OCI-LY3 (cell line): ENCODE data around the gene ANO4.

Experiments used
- H2AFZ ChIP-seq: fragments of 200-600, 300-600 bp; shearing (Covaris generic); 2 replicates; pipeline ENCODE4 v1.6.0; 2014; ENCODE audit warnings: antibody characterized with exemption, low read depth, low read length
- H3K27ac ChIP-seq: fragments of 200-600, 300-600 bp; sonication (generic); 2 replicates; pipeline ENCODE4 v1.5.1; 2014; ENCODE audit warnings: mild to moderate bottlenecking, low read length, moderate library complexity, mixed read lengths
- H3K27me3 ChIP-seq: fragments of 200-600, 300-600 bp; sonication (generic); 2 replicates; pipeline ENCODE4 v1.6.1; 2014; ENCODE audit warnings: low read depth, low read length, mixed read lengths
- H3K36me3 ChIP-seq: fragments of 200-600, 300-600 bp; sonication (generic); replicated peaks from 2 replicates; pipeline ENCODE3; 2014; ENCODE audit warnings: low read depth, low read length, mixed read lengths
- H3K4me1 ChIP-seq: fragments of 300-600, 200-600 bp; sonication (generic); 2 replicates; pipeline ENCODE4 v1.6.1; 2014; ENCODE audit warnings: low read length, mixed read lengths
- H3K4me2 ChIP-seq: fragments of 200-600, 300-600 bp; sonication (generic); 2 replicates; pipeline ENCODE4 v1.6.1; 2014; ENCODE audit warnings: low read length, mixed read lengths
- H3K4me3 ChIP-seq: fragments of 300-600, 200-600 bp; sonication (generic); 2 replicates; pipeline ENCODE4 v1.5.1; 2014; ENCODE audit warnings: antibody characterized with exemption, mild to moderate bottlenecking, low read length, moderate library complexity
- H3K79me2 ChIP-seq: fragments of 300-600, 200-600 bp; shearing (Covaris generic); 2 replicates; pipeline ENCODE4 v1.6.1; 2014; ENCODE audit warnings: mild to moderate bottlenecking, low read length, mixed read lengths
- H3K9ac ChIP-seq: fragments of 300-600, 200-600 bp; shearing (Covaris generic); 2 replicates; pipeline ENCODE4 v1.6.0; 2014; ENCODE audit warnings: mild to moderate bottlenecking, low read length, moderate library complexity
- H3K9me3 ChIP-seq: fragments of 200-600, 300-600 bp; shearing (Covaris generic); 2 replicates; pipeline ENCODE4 v1.6.1; 2014; ENCODE audit warnings: low read length, mixed read lengths; ENCODE audit not compliant: insufficient read depth
- H4K20me1 ChIP-seq: fragments of 200-600, 300-600 bp; sonication (generic); 2 replicates; pipeline ENCODE4 v1.6.1; 2016; ENCODE audit warnings: low read length, mixed read lengths; ENCODE audit not compliant: insufficient read depth
- CTCF ChIP-seq: fragments of 200-600, 300-600 bp; sonication (generic); IDR thresholded peaks from 2 replicates; pipeline ENCODE4 v1.5.1; 2014; ENCODE audit warnings: antibody characterized with exemption, low read length, low read depth
- EZH2phosphoT487 ChIP-seq: fragments of 200-600 bp; shearing (Covaris generic); IDR thresholded peaks from 2 replicates; pipeline ENCODE4 v1.6.1; 2018; ENCODE audit warnings: antibody characterized with exemption, mixed run types, low read depth

Gene ANO4

GRCh38 chr12:100843061-100843460 lies 48.5 kb downstream of the ANO4 start:
- H3K27ac ChIP-seq, result no peak overlapping the region
- H3K9me3 ChIP-seq, result no peaks in the 10 kb centered on the region
- H3K4me1 ChIP-seq, result peaks cover 12% of the 10 kb centered on the region
- no peaks in the 10 kb centered on the region for H3K79me2 ChIP-seq
- no peaks in the 10 kb centered on the region for H4K20me1 ChIP-seq
- H3K4me2 ChIP-seq, result no peak overlapping the region
- TF ChIP-seq EZH2phosphoT487 (no peak), CTCF (no peak)
- H3K4me3 ChIP-seq, result no peak overlapping the region
- H3K9ac ChIP-seq, result no peak overlapping the region
- H3K27me3 ChIP-seq, result 0 out of 2 replicates have a peak, but pooled peaks cover 7% of the 10 kb centered on the region
- H2AFZ ChIP-seq, result no peak overlapping the region
- H3K36me3 ChIP-seq, result no peaks in the 10 kb centered on the region

GRCh38 chr12:100845095-100845494 lies 50.5 kb downstream of the ANO4 start:
- no peak overlapping the region for H3K27ac ChIP-seq
- peaks cover 12% of the 10 kb centered on the region for H3K4me1 ChIP-seq
- no peak overlapping the region for H2AFZ ChIP-seq
- no peak overlapping the region for H3K9ac ChIP-seq
- no peaks in the 10 kb centered on the region for H3K9me3 ChIP-seq
- no peak for TF ChIP-seq CTCF
- no peaks in the 10 kb centered on the region for H3K79me2 ChIP-seq
- no peaks in the 10 kb centered on the region for H4K20me1 ChIP-seq
- H3K36me3 ChIP-seq, result no peaks in the 10 kb centered on the region
- H3K4me2 ChIP-seq, result peak overlapping the region; percentile 29
- 0 out of 2 replicates have a peak, but pooled peaks cover 7% of the 10 kb centered on the region for H3K27me3 ChIP-seq
- no peak overlapping the region for H3K4me3 ChIP-seq

GRCh38 chr12:100851637-100852036 lies 57.1 kb downstream of the ANO4 start:
- H3K27ac ChIP-seq, result no peak overlapping the region
- no peaks in the 10 kb centered on the region for H3K9me3 ChIP-seq
- H3K79me2 ChIP-seq, result no peaks in the 10 kb centered on the region
- no peaks in the 10 kb centered on the region for H3K36me3 ChIP-seq
- H4K20me1 ChIP-seq, result no peaks in the 10 kb centered on the region
- TF ChIP-seq EZH2phosphoT487 (no peak), CTCF (no peak)
- H3K27me3 ChIP-seq, result peaks cover 10% of the 10 kb centered on the region
- no peak overlapping the region for H2AFZ ChIP-seq
- no peaks in the 10 kb centered on the region for H3K4me1 ChIP-seq
- no peak overlapping the region for H3K9ac ChIP-seq
- H3K4me3 ChIP-seq, result no peak overlapping the region
- H3K4me2 ChIP-seq, result no peak overlapping the region

GRCh38 chr12:100857418-100857817 lies 62.8 kb downstream of the ANO4 start:
- no peak overlapping the region for H3K4me2 ChIP-seq
- no peaks in the 10 kb centered on the region for H4K20me1 ChIP-seq
- no peak overlapping the region for H3K4me3 ChIP-seq
- no peaks in the 10 kb centered on the region for H3K79me2 ChIP-seq
- no peaks in the 10 kb centered on the region for H3K9me3 ChIP-seq
- H3K27me3 ChIP-seq, result peaks cover 10% of the 10 kb centered on the region
- no peak overlapping the region for H3K9ac ChIP-seq
- H2AFZ ChIP-seq, result no peak overlapping the region
- no peaks in the 10 kb centered on the region for H3K36me3 ChIP-seq
- no peak for TF ChIP-seq CTCF
- no peak for TF ChIP-seq EZH2phosphoT487
- no peak overlapping the region for H3K27ac ChIP-seq
- H3K4me1 ChIP-seq, result no peaks in the 10 kb centered on the region
